Measurements from ENCODE around the gene ASNSD1.
"Not testable (repeated sequence)": the region's sequence is repeated elsewhere in the genome, so short reads cannot be mapped to it uniquely, and the experiment has no call there.

ASNSD1 gene

GRCh38 chr2:189696223-189696622, 35.0 kb downstream of the ASNSD1 start:
- no peak for DNase-seq

GRCh38 chr2:189698020-189698887, 37.0 kb downstream of the ASNSD1 start:
- DNase-seq: peak; percentile 59 to 76

- DNase-seq: no peak
Measured at GRCh38 chr2:189700681-189701080, 39.4 kb downstream of the ASNSD1 start.

GRCh38 chr2:189702071-189702470, 40.8 kb downstream of the ASNSD1 start:
- DNase-seq: peak in 1 of 2 experiments; percentile 8

GRCh38 chr2:189709501-189710221, 48.4 kb downstream of the ASNSD1 start:
- no peak for DNase-seq

- DNase-seq: not testable (repeated sequence)
Measured at GRCh38 chr2:189717593-189717992, 56.3 kb downstream of the ASNSD1 start.

GRCh38 chr2:189719571-189719970, 58.3 kb downstream of the ASNSD1 start:
- peak; percentile 9 to 18 for DNase-seq
